MM.1S (cell line): ENCODE results near the gene RANBP10.

Experiments used
- DNase-seq: peaks from one replicate; pipeline ENCODE4 v3.0.0-alpha.2; 2015
- H2AFZ ChIP-seq: fragments of 300-600 bp; sonication (generic); 2 replicates; pipeline ENCODE4 v1.6.0; 2016; ENCODE audit warnings: antibody characterized with exemption, low read length
- H3F3A ChIP-seq: fragments of 300-600 bp; sonication (generic); 2 replicates; pipeline ENCODE4 v1.6.1; 2016; ENCODE audit warnings: mild to moderate bottlenecking, antibody characterized with exemption, low read length, moderate library complexity, mixed read lengths; ENCODE audit not compliant: insufficient read depth
- H3K27ac ChIP-seq: fragments of 300-600 bp; sonication (generic); 2 replicates; pipeline ENCODE4 v1.5.1; 2016; ENCODE audit warnings: mild to moderate bottlenecking, low read length
- H3K27me3 ChIP-seq: fragments of 300-600 bp; sonication (generic); replicated peaks from 2 replicates; pipeline ENCODE4 v1.6.0; 2016; ENCODE audit warnings: low read length; ENCODE audit not compliant: insufficient read depth
- H3K36me3 ChIP-seq: fragments of 300-600 bp; sonication (generic); replicated peaks from 2 replicates; pipeline ENCODE4 v1.6.1; 2016; ENCODE audit warnings: mild to moderate bottlenecking, low read length, mixed read lengths; ENCODE audit not compliant: insufficient read depth
- H3K4me1 ChIP-seq: fragments of 300-600 bp; sonication (generic); 2 replicates; pipeline ENCODE4 v1.6.1; 2016; ENCODE audit warnings: low read length, mixed read lengths
- H3K4me2 ChIP-seq: fragments of 300-600 bp; sonication (generic); 2 replicates; pipeline ENCODE4 v1.6.0; 2016; ENCODE audit warnings: low read depth, low read length
- H3K4me3 ChIP-seq: fragments of 300-600 bp; sonication (generic); 2 replicates; pipeline ENCODE4 v1.5.1; 2016; ENCODE audit warnings: low read length, mixed read lengths
- H3K79me2 ChIP-seq: fragments of 300-600 bp; sonication (generic); 2 replicates; pipeline ENCODE4 v1.6.1; 2016; ENCODE audit warnings: mixed run types, low read length, mixed read lengths
- H3K9ac ChIP-seq: fragments of 300-600 bp; sonication (generic); 2 replicates; pipeline ENCODE4 v1.6.1; 2016; ENCODE audit warnings: low read length, mixed read lengths
- H3K9me2 ChIP-seq: fragments of 300-600 bp; sonication (generic); replicated peaks from 2 replicates; pipeline ENCODE4 v1.6.1; 2016; ENCODE audit warnings: mild to moderate bottlenecking, low read length, mixed read lengths; ENCODE audit not compliant: insufficient read depth
- H3K9me3 ChIP-seq: fragments of 300-600 bp; sonication (generic); replicated peaks from 2 replicates; pipeline ENCODE4 v1.6.1; 2016; ENCODE audit warnings: mild to moderate bottlenecking, low read length, mixed read lengths; ENCODE audit not compliant: insufficient read depth
- H4K20me1 ChIP-seq: fragments of 300-600 bp; sonication (generic); 2 replicates; pipeline ENCODE4 v1.6.1; 2016; ENCODE audit warnings: mild to moderate bottlenecking, low read length, moderate library complexity, mixed read lengths; ENCODE audit not compliant: insufficient read depth
- EZH2 ChIP-seq: fragments of 300-600 bp; sonication (generic); optimal IDR thresholded peaks from 2 replicates; pipeline ENCODE3; 2017; ENCODE audit warnings: low read depth, mild to moderate bottlenecking, antibody characterized with exemption, low read length, mixed read lengths
- EZH2phosphoT487 ChIP-seq: fragments of 300-600 bp; sonication (generic); IDR thresholded peaks from 2 replicates; pipeline ENCODE4 v1.6.1; 2018; ENCODE audit warnings: antibody characterized with exemption, low read length
- TF ChIP-seq, protein P1 (sequence below): fragments of 300-600 bp; sonication (generic); IDR thresholded peaks from 2 replicates; pipeline ENCODE4 v1.5.1; 2016; ENCODE audit warnings: antibody characterized with exemption, low read length, mixed read lengths

The RANBP10 gene

GRCh38 chr16:67708368-67708771 is 98.0 kb downstream of the RANBP10 start:
- H3K4me2 ChIP-seq = no peak overlapping the region

GRCh38 chr16:67707790-67708189 is 98.6 kb downstream of the RANBP10 start:
- H3K4me1 ChIP-seq = no peaks in the 10 kb centered on the region
- H2AFZ ChIP-seq = no peak overlapping the region
- H3K9me2 ChIP-seq = no peaks in the 10 kb centered on the region
- TF ChIP-seq EZH2phosphoT487 = no peak
- TF ChIP-seq, protein P1, sequence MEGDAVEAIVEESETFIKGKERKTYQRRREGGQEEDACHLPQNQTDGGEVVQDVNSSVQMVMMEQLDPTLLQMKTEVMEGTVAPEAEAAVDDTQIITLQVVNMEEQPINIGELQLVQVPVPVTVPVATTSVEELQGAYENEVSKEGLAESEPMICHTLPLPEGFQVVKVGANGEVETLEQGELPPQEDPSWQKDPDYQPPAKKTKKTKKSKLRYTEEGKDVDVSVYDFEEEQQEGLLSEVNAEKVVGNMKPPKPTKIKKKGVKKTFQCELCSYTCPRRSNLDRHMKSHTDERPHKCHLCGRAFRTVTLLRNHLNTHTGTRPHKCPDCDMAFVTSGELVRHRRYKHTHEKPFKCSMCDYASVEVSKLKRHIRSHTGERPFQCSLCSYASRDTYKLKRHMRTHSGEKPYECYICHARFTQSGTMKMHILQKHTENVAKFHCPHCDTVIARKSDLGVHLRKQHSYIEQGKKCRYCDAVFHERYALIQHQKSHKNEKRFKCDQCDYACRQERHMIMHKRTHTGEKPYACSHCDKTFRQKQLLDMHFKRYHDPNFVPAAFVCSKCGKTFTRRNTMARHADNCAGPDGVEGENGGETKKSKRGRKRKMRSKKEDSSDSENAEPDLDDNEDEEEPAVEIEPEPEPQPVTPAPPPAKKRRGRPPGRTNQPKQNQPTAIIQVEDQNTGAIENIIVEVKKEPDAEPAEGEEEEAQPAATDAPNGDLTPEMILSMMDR = no peak
- no peak for TF ChIP-seq EZH2
- H4K20me1 ChIP-seq = 0 out of 2 replicates have a peak, but pooled peaks cover 2% of the 10 kb centered on the region
- H3K79me2 ChIP-seq = peaks cover 42% of the 10 kb centered on the region
- H3K36me3 ChIP-seq = no peaks in the 10 kb centered on the region; the same call in 1 of the 2 replicates
- H3F3A ChIP-seq = no peaks in the 10 kb centered on the region
- no peak overlapping the region for H3K4me2 ChIP-seq
- no peak overlapping the region for H3K9ac ChIP-seq
- DNase-seq = no peak
- no peaks in the 10 kb centered on the region for H3K9me3 ChIP-seq
- H3K4me3 ChIP-seq = no peak overlapping the region
- H3K27ac ChIP-seq = no peak overlapping the region
- H3K27me3 ChIP-seq = no peaks in the 10 kb centered on the region

More at GRCh38 chr16:67708368-67708771, 98.0 kb downstream of the RANBP10 start:
- Histone ChIP-seq H3K27ac (no peak overlapping the region), H3K9me3 (no peaks in the 10 kb centered on the region), H3K27me3 (no peaks in the 10 kb centered on the region), H3K79me2 (peaks cover 47% of the 10 kb centered on the region), H3K36me3 (no peaks in the 10 kb centered on the region; the same call in 1 of the 2 replicates), H3K4me3 (no peak overlapping the region), H3K4me1 (no peaks in the 10 kb centered on the region), H3K9me2 (no peaks in the 10 kb centered on the region), H4K20me1 (0 out of 2 replicates have a peak, but pooled peaks cover 2% of the 10 kb centered on the region), H3F3A (no peaks in the 10 kb centered on the region), H3K9ac (no peak overlapping the region), H2AFZ (no peak overlapping the region)
- TF ChIP-seq, protein P1 = no peak
- no peak for TF ChIP-seq EZH2phosphoT487
- TF ChIP-seq EZH2 = no peak
- no peak for DNase-seq

- no peaks in the 10 kb centered on the region for H3K9me2 ChIP-seq
- 0 out of 2 replicates have a peak, but pooled peaks cover 2% of the 10 kb centered on the region for H4K20me1 ChIP-seq
- DNase-seq = no peak
- no peaks in the 10 kb centered on the region for H3K9me3 ChIP-seq
- H3K9ac ChIP-seq = no peak overlapping the region
- H3K27me3 ChIP-seq = no peaks in the 10 kb centered on the region
- TF ChIP-seq EZH2phosphoT487 (no peak), EZH2 (no peak)
- TF ChIP-seq, protein P1 = no peak
- no peak overlapping the region for H2AFZ ChIP-seq
- H3K79me2 ChIP-seq = peaks cover 42% of the 10 kb centered on the region
- H3F3A ChIP-seq = no peaks in the 10 kb centered on the region
- H3K27ac ChIP-seq = no peak overlapping the region
- H3K4me2 ChIP-seq = no peak overlapping the region
- H3K36me3 ChIP-seq = no peaks in the 10 kb centered on the region; the same call in 1 of the 2 replicates
- no peaks in the 10 kb centered on the region for H3K4me1 ChIP-seq
- no peak overlapping the region for H3K4me3 ChIP-seq
These were observed 99.2 kb downstream of the RANBP10 start for GRCh38 chr16:67707210-67707609.
